Retina (tissue), 1 donor: ENCODE results near the gene LHFPL3.
"Not testable (repeated sequence)": the region's sequence is repeated elsewhere in the genome, so short reads cannot be mapped to it uniquely, and the experiment has no call there.

Experiments
- DNase-seq: peaks from one replicate; pipeline ENCODE4 v3.0.0-alpha.2; 2016

The LHFPL3 gene

GRCh38 chr7:104721027-104721426 lies 392.6 kb downstream of the LHFPL3 start:
- not testable (repeated sequence) for DNase-seq

GRCh38 chr7:104723001-104723400 lies 394.6 kb downstream of the LHFPL3 start:
- DNase-seq: no peak

- no peak for DNase-seq
Measured at GRCh38 chr7:104758504-104758903, 430.1 kb downstream of the LHFPL3 start.

- DNase-seq: no peak
Measured at GRCh38 chr7:104761892-104762291, 433.5 kb downstream of the LHFPL3 start.

- no peak for DNase-seq
Measured at GRCh38 chr7:104767113-104767512, 438.7 kb downstream of the LHFPL3 start.

- DNase-seq: no peak
Measured at GRCh38 chr7:104767826-104768536, 439.6 kb downstream of the LHFPL3 start.

GRCh38 chr7:104772405-104773345 lies 444.3 kb downstream of the LHFPL3 start:
- DNase-seq: peak; percentile 66

GRCh38 chr7:104773796-104774195 lies 445.4 kb downstream of the LHFPL3 start:
- no peak for DNase-seq

GRCh38 chr7:104775531-104775930 lies 447.1 kb downstream of the LHFPL3 start:
- no peak for DNase-seq

GRCh38 chr7:104777301-104777800 lies 448.9 kb downstream of the LHFPL3 start:
- no peak for DNase-seq

GRCh38 chr7:104779888-104780287 lies 451.5 kb downstream of the LHFPL3 start:
- no peak for DNase-seq

- DNase-seq: no peak
Measured at GRCh38 chr7:104784686-104785085, 456.3 kb downstream of the LHFPL3 start.

GRCh38 chr7:104789780-104790179 lies 461.4 kb downstream of the LHFPL3 start:
- no peak for DNase-seq

GRCh38 chr7:104790440-104790839 lies 462.0 kb downstream of the LHFPL3 start:
- no peak for DNase-seq

- DNase-seq: peak; percentile 41
Measured at GRCh38 chr7:104791080-104791479, 462.7 kb downstream of the LHFPL3 start.

GRCh38 chr7:104793066-104793465 lies 464.7 kb downstream of the LHFPL3 start:
- DNase-seq: no peak

- DNase-seq: no peak
Measured at GRCh38 chr7:104794154-104794553, 465.8 kb downstream of the LHFPL3 start.

- no peak for DNase-seq
Measured at GRCh38 chr7:104794589-104794988, 466.2 kb downstream of the LHFPL3 start.

GRCh38 chr7:104795086-104795485 lies 466.7 kb downstream of the LHFPL3 start:
- no peak for DNase-seq

- DNase-seq: no peak
Measured at GRCh38 chr7:104795616-104796398, 467.4 kb downstream of the LHFPL3 start.

GRCh38 chr7:104800307-104800706 lies 471.9 kb downstream of the LHFPL3 start:
- no peak for DNase-seq

GRCh38 chr7:104801022-104801421 lies 472.6 kb downstream of the LHFPL3 start:
- no peak for DNase-seq

- no peak for DNase-seq
Measured at GRCh38 chr7:104803931-104804330, 475.5 kb downstream of the LHFPL3 start.
